IPS-11a (cell line): Measurements from ENCODE around the gene CACNG7.

Source experiments
- H3K4me3 ChIP-seq: one replicate; pipeline ENCODE4 v1.5.1; 2013; ENCODE audit warnings: low read depth, low read length, control low read depth

CACNG7 gene

GRCh38 chr19:53980539-53981375 is 71.7 kb downstream of the CACNG7 start:
- peak overlapping the region; percentile 9 for H3K4me3 ChIP-seq

- no peak overlapping the region for H3K4me3 ChIP-seq
These were observed 72.4 kb downstream of the CACNG7 start for GRCh38 chr19:53981376-53981951.

GRCh38 chr19:53982001-53982451 is 72.9 kb downstream of the CACNG7 start:
- peak overlapping the region; percentile 13 for H3K4me3 ChIP-seq

GRCh38 chr19:53982611-53983010 is 73.5 kb downstream of the CACNG7 start:
- H3K4me3 ChIP-seq: no peak overlapping the region

GRCh38 chr19:53983457-53984289 is 74.6 kb downstream of the CACNG7 start:
- no peak overlapping the region for H3K4me3 ChIP-seq

GRCh38 chr19:53985863-53986262 is 76.8 kb downstream of the CACNG7 start:
- H3K4me3 ChIP-seq: no peak overlapping the region

GRCh38 chr19:53988981-53989380 is 79.9 kb downstream of the CACNG7 start:
- H3K4me3 ChIP-seq: no peak overlapping the region

- H3K4me3 ChIP-seq: no peak overlapping the region
These were observed 80.8 kb downstream of the CACNG7 start for GRCh38 chr19:53989600-53990533.

- peak within 1 kb of the TSS; percentile 30 for H3K4me3 ChIP-seq
These were observed 82.4 kb downstream of the CACNG7 start, which contains the start of gene CACNG6 for GRCh38 chr19:53991224-53992113. CACNG6 (plus strand) TSS chr19:53991637; CDS start chr19:53992878, 1,241 bp downstream.

- H3K4me3 ChIP-seq: no peak overlapping the region
These were observed 83.1 kb downstream of the CACNG7 start for GRCh38 chr19:53992211-53992610.

- H3K4me3 ChIP-seq: no peak overlapping the region
These were observed 83.7 kb downstream of the CACNG7 start for GRCh38 chr19:53992815-53993214.

GRCh38 chr19:53993448-53993847 is 84.4 kb downstream of the CACNG7 start:
- H3K4me3 ChIP-seq: no peak overlapping the region
